ENCODE data around the gene NGF.

NGF gene

GRCh38 chr1:115337276-115337632 lies 795 bp downstream of the NGF start:
- no peaks in the 10 kb centered on the region for H3K36me3 ChIP-seq (ENCODE audit: insufficient read depth, low read length)
- no peaks in the 10 kb centered on the region for H3K4me1 ChIP-seq (ENCODE audit: insufficient read depth, low read length, poor library complexity, severe bottlenecking)
- no peaks in the 10 kb centered on the region for H3K9me2 ChIP-seq (replicated peaks; ENCODE audit: low read depth, low read length)
- no peaks in the 10 kb centered on the region for H3K79me2 ChIP-seq (ENCODE audit: insufficient read depth, low read length)
- H3K27me3 ChIP-seq (ENCODE audit: insufficient read depth, low read length, poor library complexity, severe bottlenecking): no peaks in the 10 kb centered on the region
- no peak overlapping the region for H3K4me2 ChIP-seq (ENCODE audit: low read depth, low read length, poor library complexity, severe bottlenecking)
- H3F3A ChIP-seq (ENCODE audit: low read depth): no peaks in the 10 kb centered on the region
- TF ChIP-seq EZH2phosphoT487 (IDR thresholded peaks at IDR 0.05; ENCODE audit: borderline replicate concordance) (no peak), CTCF (conservative IDR thresholded peaks at IDR 0.05; ENCODE audit: low read length) (no peak)
- H3K9me3 ChIP-seq (ENCODE audit: insufficient read depth, low read depth, low read length): no peaks in the 10 kb centered on the region
- no peak overlapping the region for H3K4me3 ChIP-seq (ENCODE audit: low read length, poor library complexity, severe bottlenecking)
- no peak overlapping the region for H3K9ac ChIP-seq (ENCODE audit: low read depth, low read length, poor library complexity, severe bottlenecking)
- H2AFZ ChIP-seq (ENCODE audit: low read length): no peak overlapping the region
- no peaks in the 10 kb centered on the region for H4K20me1 ChIP-seq (ENCODE audit: insufficient read depth, low read length, poor library complexity, severe bottlenecking)

GRCh38 chr1:115336741-115337140 lies 1.3 kb downstream of the NGF start:
- H3K9me3 ChIP-seq (ENCODE audit: insufficient read depth, low read depth, low read length): no peaks in the 10 kb centered on the region
- no peaks in the 10 kb centered on the region for H3F3A ChIP-seq (ENCODE audit: low read depth)
- TF ChIP-seq EZH2phosphoT487 (IDR thresholded peaks at IDR 0.05; ENCODE audit: borderline replicate concordance) (no peak), CTCF (conservative IDR thresholded peaks at IDR 0.05; ENCODE audit: low read length) (no peak)
- H3K79me2 ChIP-seq (ENCODE audit: insufficient read depth, low read length): no peaks in the 10 kb centered on the region
- H4K20me1 ChIP-seq (ENCODE audit: insufficient read depth, low read length, poor library complexity, severe bottlenecking): no peaks in the 10 kb centered on the region
- no peaks in the 10 kb centered on the region for H3K4me1 ChIP-seq (ENCODE audit: insufficient read depth, low read length, poor library complexity, severe bottlenecking)
- H3K27me3 ChIP-seq (ENCODE audit: insufficient read depth, low read length, poor library complexity, severe bottlenecking): no peaks in the 10 kb centered on the region
- no peak overlapping the region for H3K4me2 ChIP-seq (ENCODE audit: low read depth, low read length, poor library complexity, severe bottlenecking)
- H2AFZ ChIP-seq (ENCODE audit: low read length): no peak overlapping the region; the same call in 1 of the 2 replicates
- H3K4me3 ChIP-seq (ENCODE audit: low read length, poor library complexity, severe bottlenecking): no peak overlapping the region
- H3K9me2 ChIP-seq (replicated peaks; ENCODE audit: low read depth, low read length): no peaks in the 10 kb centered on the region
- H3K9ac ChIP-seq (ENCODE audit: low read depth, low read length, poor library complexity, severe bottlenecking): no peak overlapping the region
- no peaks in the 10 kb centered on the region for H3K36me3 ChIP-seq (ENCODE audit: insufficient read depth, low read length)

- H2AFZ ChIP-seq (ENCODE audit: low read length): no peak overlapping the region
- no peaks in the 10 kb centered on the region for H3K79me2 ChIP-seq (ENCODE audit: insufficient read depth, low read length)
- H3K27me3 ChIP-seq (ENCODE audit: insufficient read depth, low read length, poor library complexity, severe bottlenecking): no peaks in the 10 kb centered on the region
- H3K36me3 ChIP-seq (ENCODE audit: insufficient read depth, low read length): no peaks in the 10 kb centered on the region
- no peaks in the 10 kb centered on the region for H3F3A ChIP-seq (ENCODE audit: low read depth)
- H3K4me3 ChIP-seq (ENCODE audit: low read length, poor library complexity, severe bottlenecking): no peak overlapping the region
- no peaks in the 10 kb centered on the region for H3K4me1 ChIP-seq (ENCODE audit: insufficient read depth, low read length, poor library complexity, severe bottlenecking)
- no peak overlapping the region for H3K9ac ChIP-seq (ENCODE audit: low read depth, low read length, poor library complexity, severe bottlenecking)
- no peak overlapping the region for H3K4me2 ChIP-seq (ENCODE audit: low read depth, low read length, poor library complexity, severe bottlenecking)
- no peaks in the 10 kb centered on the region for H3K9me2 ChIP-seq (replicated peaks; ENCODE audit: low read depth, low read length)
- H4K20me1 ChIP-seq (ENCODE audit: insufficient read depth, low read length, poor library complexity, severe bottlenecking): no peaks in the 10 kb centered on the region
- TF ChIP-seq CTCF (conservative IDR thresholded peaks at IDR 0.05; ENCODE audit: low read length) (no peak), EZH2phosphoT487 (IDR thresholded peaks at IDR 0.05; ENCODE audit: borderline replicate concordance) (no peak)
- H3K9me3 ChIP-seq (ENCODE audit: insufficient read depth, low read depth, low read length): no peaks in the 10 kb centered on the region
Measured at GRCh38 chr1:115332813-115333608, 5.0 kb downstream of the NGF start.
